Neuronal stem cell (in vitro differentiated cells): Measurements from ENCODE around the gene RAB11FIP5.
A peak's percentile ranks its signal among the peaks of the same experiment; 100 is the strongest.

Experiments
- DNase-seq: peaks from one replicate; pipeline ENCODE4 v3.0.0-alpha.2; 2013; ENCODE audit warnings: low spot score
- H2AFZ ChIP-seq: one replicate; pipeline ENCODE4 v1.6.1; 2013; ENCODE audit warnings: mild to moderate bottlenecking, low read length, inconsistent platforms
- H2AK5ac ChIP-seq: 2 replicates; pipeline ENCODE4 v1.6.1; 2013; ENCODE audit warnings: low read depth, mild to moderate bottlenecking, inconsistent platforms, low read length, moderate library complexity, mixed read lengths
- H2BK120ac ChIP-seq: 2 replicates; pipeline ENCODE4 v1.6.1; 2013; ENCODE audit warnings: low read depth, mild to moderate bottlenecking, inconsistent platforms, low read length, moderate library complexity, mixed read lengths
- H2BK12ac ChIP-seq: one replicate; pipeline ENCODE4 v1.6.1; 2013; ENCODE audit warnings: low read length, inconsistent platforms
- H2BK15ac ChIP-seq: 2 replicates; pipeline ENCODE4 v1.6.1; 2013; ENCODE audit warnings: mild to moderate bottlenecking, low read length, inconsistent platforms, mixed read lengths
- H2BK5ac ChIP-seq: one replicate; pipeline ENCODE4 v1.6.1; 2013; ENCODE audit warnings: inconsistent platforms, mild to moderate bottlenecking, low read length, moderate library complexity
- H3K14ac ChIP-seq: one replicate; pipeline ENCODE4 v1.6.1; 2013; ENCODE audit warnings: low read length, inconsistent platforms
- H3K18ac ChIP-seq: 2 replicates; pipeline ENCODE4 v1.6.1; 2013; ENCODE audit warnings: low read length, inconsistent platforms
- H3K23ac ChIP-seq: 2 replicates; pipeline ENCODE4 v1.6.1; 2013; ENCODE audit warnings: low read depth, mild to moderate bottlenecking, mixed read lengths, low read length, inconsistent platforms; ENCODE audit not compliant: poor library complexity
- H3K27ac ChIP-seq: replicated peaks from 3 replicates; pipeline ENCODE4 v1.5.1; 2013; ENCODE audit warnings: low read length, inconsistent platforms
- H3K27me3 ChIP-seq, 3 experiments: 2 replicates each; pipeline ENCODE4 v1.6.1; 2013; ENCODE audit warnings: low read length in 3 of 3, mild to moderate bottlenecking in 2 of 3, inconsistent platforms in 1 of 3, low read depth in 1 of 3, mixed read lengths in 1 of 3, moderate library complexity in 1 of 3; ENCODE audit not compliant: control insufficient read depth in 3 of 3, insufficient read depth in 3 of 3
- H3K36me3 ChIP-seq, 2 donors: replicated peaks in 1 of 2; 2 replicates each; pipeline ENCODE4 v1.6.1; 2013; ENCODE audit warnings: low read length in 2 of 2; ENCODE audit not compliant: control insufficient read depth in 2 of 2, insufficient read depth in 2 of 2
- H3K4ac ChIP-seq: 2 replicates; pipeline ENCODE4 v1.6.1; 2013; ENCODE audit warnings: inconsistent platforms, mild to moderate bottlenecking, low read length, moderate library complexity
- H3K4me1 ChIP-seq, 2 donors: 1 replicate in 1 of 2; 2 replicates in 1 of 2; pipeline ENCODE4 v1.6.1; 2013; ENCODE audit warnings: low read length in 2 of 2, low read depth in 1 of 2; ENCODE audit not compliant: control insufficient read depth in 2 of 2, insufficient read depth in 1 of 2
- H3K4me2 ChIP-seq: one replicate; pipeline ENCODE4 v1.6.1; 2013; ENCODE audit warnings: mild to moderate bottlenecking, low read length, inconsistent platforms; ENCODE audit not compliant: insufficient read depth, poor library complexity, severe bottlenecking
- H3K4me3 ChIP-seq, 2 donors: 2 replicates each; pipeline ENCODE4 v1.5.1; 2013; ENCODE audit warnings: low read length in 2 of 2, mild to moderate bottlenecking in 2 of 2, inconsistent platforms in 1 of 2, moderate library complexity in 1 of 2
- H3K79me1 ChIP-seq: one replicate; pipeline ENCODE4 v1.6.1; 2013; ENCODE audit warnings: low read depth, mild to moderate bottlenecking, inconsistent platforms, low read length, moderate library complexity
- H3K9ac ChIP-seq: one replicate; pipeline ENCODE4 v1.6.1; 2013; ENCODE audit warnings: mild to moderate bottlenecking, low read depth, low read length, inconsistent platforms; ENCODE audit not compliant: poor library complexity
- H3K9me3 ChIP-seq, 2 donors: replicated peaks in 1 of 2; 2 replicates each; pipeline versions ENCODE3 to v1.6.1; 2013; ENCODE audit warnings: low read length in 2 of 2, mild to moderate bottlenecking in 2 of 2, inconsistent platforms in 1 of 2, low read depth in 1 of 2, mixed read lengths in 1 of 2, moderate library complexity in 1 of 2; ENCODE audit not compliant: control insufficient read depth in 2 of 2, insufficient read depth in 1 of 2
- H4K8ac ChIP-seq: one replicate; pipeline ENCODE4 v1.6.1; 2013; ENCODE audit warnings: low read depth, mild to moderate bottlenecking, inconsistent platforms, low read length, moderate library complexity
- H4K91ac ChIP-seq: one replicate; pipeline ENCODE4 v1.6.1; 2013; ENCODE audit warnings: low read length, low read depth, mild to moderate bottlenecking, inconsistent platforms; ENCODE audit not compliant: poor library complexity
- WGBS, 2 donors: extraction: QIAGEN DNeasy Blood & Tissue Kit; methylation state at CpG; one replicate each; pipeline ENCODE4 v1.1.7; 2013; ENCODE audit warnings: missing lambda C conversion rate in 2 of 2, mixed read lengths in 1 of 2; ENCODE audit not compliant: insufficient read length in 2 of 2, insufficient replicate concordance in 1 of 2; ENCODE audit errors: extremely low coverage in 2 of 2; 5-methylcytosine and 5-hydroxymethylcytosine counted together

The RAB11FIP5 gene

DNA sequence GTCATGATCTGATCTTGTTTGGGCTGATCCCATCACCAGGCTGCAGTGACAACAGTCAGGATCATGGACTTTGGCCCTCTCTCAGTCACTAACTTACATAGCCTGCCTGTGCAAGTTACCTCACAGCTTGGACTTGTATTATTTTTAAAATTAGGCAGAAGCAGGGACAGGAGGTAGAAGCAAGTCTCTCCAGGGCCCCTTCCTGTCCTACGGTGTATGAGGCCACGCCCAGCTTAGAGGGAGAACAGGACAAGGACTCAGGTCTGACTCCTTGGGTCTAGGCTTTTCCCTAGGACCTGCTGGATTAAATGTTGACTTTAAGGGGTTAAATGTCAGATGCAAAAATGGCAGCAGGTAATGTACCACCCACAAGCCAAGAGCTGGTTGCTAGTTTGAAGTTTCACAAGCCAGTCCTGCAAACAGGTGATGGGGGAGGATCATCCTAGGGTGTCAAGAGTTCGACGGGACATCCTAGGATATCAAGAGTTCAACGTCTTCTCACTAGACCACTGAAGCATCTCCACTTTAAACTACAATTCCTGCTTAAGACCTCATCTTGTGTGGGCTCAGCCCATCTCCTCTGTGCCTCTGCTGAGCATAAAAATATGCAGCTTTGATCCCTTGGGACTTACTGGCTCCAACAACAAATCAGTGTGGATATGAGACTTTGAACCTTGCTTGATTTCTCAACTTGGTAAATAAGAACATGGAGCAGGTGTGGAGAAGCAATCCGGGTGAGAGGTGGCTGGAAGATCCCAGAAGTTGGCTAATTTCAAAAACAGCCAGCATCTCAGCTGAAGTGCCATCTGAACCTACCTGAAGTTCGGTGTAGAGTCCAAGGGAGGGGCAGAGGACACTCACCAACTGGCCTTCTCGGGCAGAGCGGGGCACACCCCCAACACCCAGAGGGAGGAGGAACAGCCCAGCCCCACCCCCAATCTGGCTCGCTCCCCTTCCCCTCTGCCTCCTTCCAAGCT, 80.7 kb downstream of the RAB11FIP5 start:
- no peak overlapping the region for H2BK120ac ChIP-seq
- no peaks in the 10 kb centered on the region for H3K9me3 ChIP-seq
- no peak overlapping the region for H3K4me3 ChIP-seq
- no CpG with 5 or more reads among the region's 10 CpGs for WGBS, 2 donors
- H3K23ac ChIP-seq, result no peak overlapping the region
- no peak overlapping the region for H2BK5ac ChIP-seq
- H3K4me1 ChIP-seq, result peaks cover 0 to 8% of the 10 kb centered on the region in 2 donors
- DNase-seq, result no peak
- H2AK5ac ChIP-seq, result no peak overlapping the region
- no peak overlapping the region for H3K18ac ChIP-seq
- H4K91ac ChIP-seq, result no peak overlapping the region
- no peak overlapping the region for H3K9ac ChIP-seq
- H2BK15ac ChIP-seq, result no peak overlapping the region
- H2BK12ac ChIP-seq, result no peak overlapping the region
- no peak overlapping the region for H3K4me2 ChIP-seq
- H3K4ac ChIP-seq, result no peak overlapping the region
- no peak overlapping the region for H3K14ac ChIP-seq
- H3K27me3 ChIP-seq, result no peaks in the 10 kb centered on the region
- H3K36me3 ChIP-seq, result peaks cover 0 to 4% of the 10 kb centered on the region in 2 donors
- no peak overlapping the region for H3K27ac ChIP-seq
- H4K8ac ChIP-seq, result no peak overlapping the region
- no peaks in the 10 kb centered on the region for H3K79me1 ChIP-seq
- H2AFZ ChIP-seq, result no peak overlapping the region

DNA sequence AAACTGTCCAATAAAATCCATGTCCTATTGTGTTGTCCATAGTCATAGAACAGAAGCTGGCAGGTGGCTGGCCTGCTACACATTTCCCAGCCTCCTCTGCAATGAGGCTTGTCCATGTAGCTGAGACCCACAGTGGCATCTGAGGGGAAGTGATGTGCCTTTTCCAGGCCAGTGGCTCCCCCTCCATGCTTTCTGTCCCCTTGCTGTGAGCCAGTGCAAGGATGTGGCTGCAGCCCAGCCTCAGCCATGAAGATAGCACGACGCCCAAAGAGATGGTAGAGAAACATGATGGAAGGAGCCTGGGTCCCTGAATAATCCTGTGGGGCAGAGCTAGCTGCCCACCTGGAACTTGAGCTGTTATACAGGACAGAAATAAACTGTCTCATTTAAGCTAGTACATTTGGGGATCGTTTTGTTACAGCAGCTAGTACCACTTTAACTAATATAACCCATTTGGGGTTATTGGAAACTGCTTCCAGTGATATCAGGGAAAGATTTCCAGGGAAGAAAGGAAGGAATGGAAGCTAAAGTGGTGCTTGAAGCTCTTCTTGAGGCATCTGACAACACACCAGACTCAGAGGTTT, 81.6 kb downstream of the RAB11FIP5 start:
- no peaks in the 10 kb centered on the region for H3K27me3 ChIP-seq
- no peak overlapping the region for H3K4me3 ChIP-seq
- no peak overlapping the region for H3K9ac ChIP-seq
- WGBS, 2 donors, result no CpG with 5 or more reads among the region's 3 CpGs
- no peak overlapping the region for H3K4ac ChIP-seq
- H2AFZ ChIP-seq, result no peak overlapping the region
- no peak overlapping the region for H2BK5ac ChIP-seq
- H3K4me1 ChIP-seq, result peaks cover 0 to 2% of the 10 kb centered on the region in 2 donors
- no peaks in the 10 kb centered on the region for H3K79me1 ChIP-seq
- no peak overlapping the region for H2BK12ac ChIP-seq
- H2AK5ac ChIP-seq, result no peak overlapping the region
- no peak for DNase-seq
- H2BK120ac ChIP-seq, result no peak overlapping the region
- H3K36me3 ChIP-seq, result peaks cover 0 to 4% of the 10 kb centered on the region in 2 donors
- H3K14ac ChIP-seq, result peak overlapping the region; percentile 42
- no peaks in the 10 kb centered on the region for H3K9me3 ChIP-seq
- no peak overlapping the region for H3K4me2 ChIP-seq
- H4K91ac ChIP-seq, result no peak overlapping the region
- H2BK15ac ChIP-seq, result no peak overlapping the region
- H3K23ac ChIP-seq, result no peak overlapping the region
- H3K27ac ChIP-seq, result no peak overlapping the region
- no peak overlapping the region for H3K18ac ChIP-seq
- H4K8ac ChIP-seq, result no peak overlapping the region

DNA sequence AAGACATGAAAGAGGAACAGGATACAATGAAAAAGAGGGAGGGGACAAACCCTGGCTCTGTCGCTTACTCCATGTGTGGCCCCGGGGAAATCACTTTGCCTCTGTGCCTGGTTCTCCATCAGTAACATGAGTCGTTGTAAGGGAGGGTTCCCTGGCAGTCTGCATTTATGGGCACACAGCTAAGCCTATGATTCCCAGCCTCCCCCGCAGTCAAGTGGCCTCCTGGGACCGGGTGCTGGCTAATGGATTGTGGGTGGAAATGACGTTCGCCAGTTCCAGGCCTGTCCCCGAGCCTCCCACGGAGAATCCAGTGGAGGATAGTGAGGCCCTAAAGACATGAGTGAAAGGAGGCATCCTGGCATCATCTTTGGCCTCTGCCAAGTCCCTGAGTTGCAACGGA, 83.9 kb downstream of the RAB11FIP5 start:
- H3K36me3 ChIP-seq, result peaks cover 0 to 4% of the 10 kb centered on the region in 2 donors
- H2BK120ac ChIP-seq, result no peak overlapping the region
- no peak overlapping the region for H2BK5ac ChIP-seq
- H2AFZ ChIP-seq, result no peak overlapping the region
- H3K4me3 ChIP-seq, result no peak overlapping the region
- H3K27me3 ChIP-seq, result no peaks in the 10 kb centered on the region
- no peak overlapping the region for H4K91ac ChIP-seq
- H3K27ac ChIP-seq, result no peak overlapping the region
- WGBS, 2 donors, result no CpG with 5 or more reads among the region's 10 CpGs
- H3K9ac ChIP-seq, result no peak overlapping the region
- no peak overlapping the region for H3K4ac ChIP-seq
- H3K79me1 ChIP-seq, result no peaks in the 10 kb centered on the region
- no peak overlapping the region for H2BK15ac ChIP-seq
- H3K18ac ChIP-seq, result no peak overlapping the region
- H3K23ac ChIP-seq, result no peak overlapping the region
- H3K4me2 ChIP-seq, result no peak overlapping the region
- H3K14ac ChIP-seq, result no peak overlapping the region
- no peak for DNase-seq
- H4K8ac ChIP-seq, result no peak overlapping the region
- no peaks in the 10 kb centered on the region for H3K9me3 ChIP-seq
- H3K4me1 ChIP-seq, result no peaks in the 10 kb centered on the region
- H2AK5ac ChIP-seq, result no peak overlapping the region
- no peak overlapping the region for H2BK12ac ChIP-seq

DNA sequence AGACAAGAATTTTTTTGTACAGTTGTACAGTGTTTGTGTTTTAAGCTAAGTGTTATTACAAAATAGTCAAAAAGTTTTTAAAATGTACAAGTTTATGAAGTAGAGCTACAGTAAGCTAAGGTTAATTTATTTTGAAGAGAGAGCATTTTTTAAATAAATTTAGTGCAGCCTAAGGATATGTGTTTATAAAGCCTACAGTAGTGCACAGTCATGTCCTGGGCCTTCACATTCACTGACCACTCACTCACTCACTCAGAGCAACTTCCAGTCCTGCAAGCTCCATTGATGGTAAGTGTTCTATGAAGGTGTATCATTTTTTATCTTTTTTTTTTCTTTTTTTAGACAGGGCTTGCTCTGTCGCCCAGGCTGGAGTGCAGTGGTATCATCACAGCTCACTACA, 85.4 kb downstream of the RAB11FIP5 start:
- H3K4ac ChIP-seq, result no peak overlapping the region
- WGBS, 2 donors, result no CpG with 5 or more reads among the region's 1 CpG
- H2BK15ac ChIP-seq, result no peak overlapping the region
- no peaks in the 10 kb centered on the region for H3K27me3 ChIP-seq
- no peak overlapping the region for H3K23ac ChIP-seq
- H2BK12ac ChIP-seq, result no peak overlapping the region
- H3K27ac ChIP-seq, result no peak overlapping the region
- no peak overlapping the region for H4K8ac ChIP-seq
- no peaks in the 10 kb centered on the region for H3K4me1 ChIP-seq
- no peak overlapping the region for H2AFZ ChIP-seq
- no peak overlapping the region for H4K91ac ChIP-seq
- H2BK120ac ChIP-seq, result no peak overlapping the region
- H3K18ac ChIP-seq, result no peak overlapping the region
- H3K9me3 ChIP-seq, result peaks cover 0 to 1% of the 10 kb centered on the region in 2 donors
- H3K9ac ChIP-seq, result no peak overlapping the region
- H3K4me3 ChIP-seq, result no peak overlapping the region
- DNase-seq, result no peak
- no peak overlapping the region for H3K14ac ChIP-seq
- H3K36me3 ChIP-seq, result peaks cover 0 to 4% of the 10 kb centered on the region in 2 donors
- H3K79me1 ChIP-seq, result no peaks in the 10 kb centered on the region
- H3K4me2 ChIP-seq, result no peak overlapping the region
- H2BK5ac ChIP-seq, result no peak overlapping the region
- no peak overlapping the region for H2AK5ac ChIP-seq
